Tibial artery (tissue), 4 donors: ENCODE results near the gene C21orf58.

Experiments
- DNase-seq, 2 donors: peaks; one replicate each; pipeline ENCODE4 v3.0.0-alpha.2; 2019
- H3K27ac ChIP-seq, 2 donors: fragments of 200-600 bp; sonication (generic) in 1 of 2; 1 replicate in 1 of 2; 2 replicates in 1 of 2; pipeline ENCODE4 v1.5.1; 2018 to 2019; ENCODE audit warnings: mild to moderate bottlenecking in 1 of 2
- H3K27me3 ChIP-seq, 2 donors: fragments of 200-600 bp; sonication (generic) in 1 of 2; one replicate each; pipeline versions ENCODE4 v1.5.1 to v1.6.0; 2016 to 2019
- H3K36me3 ChIP-seq, 3 donors: fragments of 200-600 bp; sonication (generic) in 2 of 3; one replicate each; pipeline ENCODE4 v1.5.1; 2016 to 2019; ENCODE audit warnings: mild to moderate bottlenecking in 2 of 3
- H3K4me1 ChIP-seq, 4 donors: fragments of 200-600 bp; sonication (generic) in 2 of 4; 1 replicate in 3 of 4; 2 replicates in 1 of 4; pipeline ENCODE4 v1.5.1; 2016 to 2019
- H3K4me3 ChIP-seq, 2 donors: fragments of 200-600 bp; sonication (generic) in 1 of 2; 1 replicate in 1 of 2; 2 replicates in 1 of 2; pipeline ENCODE4 v1.5.1; 2018 to 2019; ENCODE audit warnings: mild to moderate bottlenecking in 2 of 2
- H3K9me3 ChIP-seq, 3 donors: fragments of 200-600 bp; sonication (generic) in 1 of 3; one replicate each; pipeline ENCODE4 v1.5.1; 2016 to 2019
- intact Hi-C: fragments of 100-400 bp; cut with DNase I; formaldehyde crosslinking; loops from one replicate; pipeline ENCODE4 v1.15.0; 2023; ENCODE audit warnings: low total_unique reads
- TF ChIP-seq, protein P1 (sequence below), 2 experiments: fragments of 200-600 bp in 1 of 2; fragments of 450-650 bp in 1 of 2; IDR thresholded peaks; one replicate each; pipeline ENCODE4 v1.5.1; 2017 to 2019; ENCODE audit warnings: antibody characterized with exemption in 2 of 2, mild to moderate bottlenecking in 1 of 2, moderate library complexity in 1 of 2

The C21orf58 gene

GRCh38 chr21:46344219-46344915 lies 20.7 kb upstream of the C21orf58 start:
- intact Hi-C loops = no loop called here
- TF ChIP-seq, protein P1, sequence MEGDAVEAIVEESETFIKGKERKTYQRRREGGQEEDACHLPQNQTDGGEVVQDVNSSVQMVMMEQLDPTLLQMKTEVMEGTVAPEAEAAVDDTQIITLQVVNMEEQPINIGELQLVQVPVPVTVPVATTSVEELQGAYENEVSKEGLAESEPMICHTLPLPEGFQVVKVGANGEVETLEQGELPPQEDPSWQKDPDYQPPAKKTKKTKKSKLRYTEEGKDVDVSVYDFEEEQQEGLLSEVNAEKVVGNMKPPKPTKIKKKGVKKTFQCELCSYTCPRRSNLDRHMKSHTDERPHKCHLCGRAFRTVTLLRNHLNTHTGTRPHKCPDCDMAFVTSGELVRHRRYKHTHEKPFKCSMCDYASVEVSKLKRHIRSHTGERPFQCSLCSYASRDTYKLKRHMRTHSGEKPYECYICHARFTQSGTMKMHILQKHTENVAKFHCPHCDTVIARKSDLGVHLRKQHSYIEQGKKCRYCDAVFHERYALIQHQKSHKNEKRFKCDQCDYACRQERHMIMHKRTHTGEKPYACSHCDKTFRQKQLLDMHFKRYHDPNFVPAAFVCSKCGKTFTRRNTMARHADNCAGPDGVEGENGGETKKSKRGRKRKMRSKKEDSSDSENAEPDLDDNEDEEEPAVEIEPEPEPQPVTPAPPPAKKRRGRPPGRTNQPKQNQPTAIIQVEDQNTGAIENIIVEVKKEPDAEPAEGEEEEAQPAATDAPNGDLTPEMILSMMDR (IDR thresholded peaks at IDR 0.05) = no peak
- H3K4me1 ChIP-seq = no peaks in the 10 kb centered on the region
- no peak overlapping the region for H3K27ac ChIP-seq
- peaks cover 30 to 61% (median 48%) of the 10 kb centered on the region in 3 donors for H3K36me3 ChIP-seq
- no peak for DNase-seq
- no peaks in the 10 kb centered on the region for H3K9me3 ChIP-seq
- H3K4me3 ChIP-seq = no peak overlapping the region
- H3K27me3 ChIP-seq = no peaks in the 10 kb centered on the region

- H3K36me3 ChIP-seq = peaks cover 19 to 59% (median 47%) of the 10 kb centered on the region in 3 donors
- no peaks in the 10 kb centered on the region for H3K9me3 ChIP-seq
- H3K27me3 ChIP-seq = no peaks in the 10 kb centered on the region
- no peak overlapping the region for H3K4me3 ChIP-seq
- H3K4me1 ChIP-seq = no peaks in the 10 kb centered on the region
- intact Hi-C loops = no loop called here
- TF ChIP-seq, protein P1 (IDR thresholded peaks at IDR 0.05) = no peak
- DNase-seq = no peak
- H3K27ac ChIP-seq = no peak overlapping the region
Observed at GRCh38 chr21:46340998-46341397, 17.3 kb upstream of the C21orf58 start.

- TF ChIP-seq, protein P1 (IDR thresholded peaks at IDR 0.05) = no peak
- intact Hi-C loops = no loop called here
- peaks cover 34 to 73% (median 62%) of the 10 kb centered on the region in 3 donors for H3K36me3 ChIP-seq
- no peak overlapping the region for H3K27ac ChIP-seq
- DNase-seq = no peak
- H3K9me3 ChIP-seq = no peaks in the 10 kb centered on the region
- H3K27me3 ChIP-seq = no peaks in the 10 kb centered on the region
- H3K4me1 ChIP-seq = no peaks in the 10 kb centered on the region
- no peak overlapping the region for H3K4me3 ChIP-seq
Observed at GRCh38 chr21:46336603-46337002, 12.9 kb upstream of the C21orf58 start.

DNA sequence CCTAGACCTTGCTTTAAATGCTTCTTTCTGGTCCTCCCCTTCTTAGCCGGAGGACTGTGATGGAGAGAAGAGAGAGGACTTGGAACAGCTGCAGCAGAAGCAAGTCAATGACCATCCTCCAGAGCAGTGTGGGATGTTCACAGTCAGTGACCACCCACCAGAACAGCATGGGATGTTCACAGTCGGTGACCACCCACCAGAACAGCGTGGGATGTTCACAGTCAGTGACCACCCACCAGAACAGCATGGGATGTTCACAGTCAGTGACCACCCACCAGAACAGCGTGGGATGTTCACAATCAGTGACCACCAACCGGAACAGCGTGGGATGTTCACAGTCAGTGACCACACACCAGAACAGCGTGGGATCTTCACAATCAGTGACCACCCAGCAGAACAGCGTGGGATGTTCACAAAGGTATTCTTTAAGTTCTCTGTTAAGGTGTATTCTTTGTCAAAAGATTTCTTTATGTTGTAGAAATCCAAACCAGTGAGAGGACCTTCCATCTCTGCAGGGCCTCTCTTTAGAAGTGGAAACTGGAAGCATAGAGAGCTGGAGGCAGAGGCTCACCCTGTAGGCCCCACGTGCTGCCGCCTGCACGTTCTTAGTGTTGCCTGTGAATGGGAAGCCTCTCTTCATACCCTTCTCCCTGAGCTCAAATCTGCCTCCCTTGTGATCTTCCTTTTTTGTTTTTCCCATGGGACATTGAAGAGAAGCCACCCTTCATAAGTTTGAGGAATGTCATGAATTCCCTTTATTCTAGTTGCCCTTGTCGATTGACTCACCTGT lies 10.9 kb upstream of the C21orf58 start:
- intact Hi-C loops = no loop called here
- DNase-seq = no peak
- H3K27ac ChIP-seq = no peak overlapping the region
- TF ChIP-seq, protein P1 (IDR thresholded peaks at IDR 0.05) = no peak
- H3K36me3 ChIP-seq = peaks cover 46 to 75% (median 66%) of the 10 kb centered on the region in 3 donors
- H3K9me3 ChIP-seq = no peaks in the 10 kb centered on the region
- no peaks in the 10 kb centered on the region for H3K4me1 ChIP-seq
- no peaks in the 10 kb centered on the region for H3K27me3 ChIP-seq
- H3K4me3 ChIP-seq = no peak overlapping the region

- Histone ChIP-seq H3K4me3 (no peak overlapping the region), H3K36me3 (peaks cover 27 to 56% (median 29%) of the 10 kb centered on the region in 3 donors), H3K4me1 (peaks cover 0 to 11% (median 7%) of the 10 kb centered on the region in 4 donors), H3K27me3 (no peaks in the 10 kb centered on the region), H3K9me3 (no peaks in the 10 kb centered on the region), H3K27ac (no peak overlapping the region)
- DNase-seq = no peak
- intact Hi-C loops = loop anchor here (10.0 kb wide), 1 partner anchor 105 kb away; the partner anchor contains the start of gene LSS
- TF ChIP-seq, protein P1 (IDR thresholded peaks at IDR 0.05) = no peak
Observed at GRCh38 chr21:46329796-46330195, 6.1 kb upstream of the C21orf58 start.
